ENCODE measurements around the gene SLC35E4.
A peak's percentile ranks its signal among the peaks of the same experiment; 100 is the strongest.
"Not testable (repeated sequence)": the region's sequence is repeated elsewhere in the genome, so short reads cannot be mapped to it uniquely, and the experiment has no call there.

The SLC35E4 gene

GRCh38 chr22:30635273-30636225 is at the start of gene SLC35E4:
Gene SLC35E4, plus strand, starts transcription at chr22:30635781. Its CDS starts 670 bp downstream, at chr22:30636451.
- peak; percentile 93 to 98 for DNase-seq (ENCODE audit: low read depth in 1 of 2, low spot score in 1 of 2)

- DNase-seq (ENCODE audit: low read depth in 1 of 2, low spot score in 1 of 2): no peak
These were observed 49.2 kb upstream of the SLC35E4 start for GRCh38 chr22:30586414-30586813.

DNA sequence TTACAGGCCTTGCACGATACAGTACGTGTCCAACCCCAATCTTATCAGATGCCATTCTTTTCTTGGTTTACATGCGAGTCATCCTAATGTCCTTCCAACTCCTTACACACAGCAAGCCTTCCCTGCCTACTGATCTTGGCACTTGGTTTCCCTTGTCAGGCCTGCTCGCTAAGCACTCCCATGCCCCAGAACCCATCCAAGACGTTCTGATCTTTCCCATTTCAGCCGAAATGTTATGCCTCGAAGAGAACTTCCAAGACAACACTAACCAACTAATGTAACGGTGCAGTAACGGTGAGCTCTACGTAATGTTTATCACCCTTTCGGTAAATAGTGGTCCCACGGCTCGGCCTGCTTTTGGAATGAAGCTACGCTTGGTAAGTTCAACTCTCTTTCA is 44.4 kb upstream of the SLC35E4 start:
- no peak for DNase-seq (ENCODE audit: low read depth in 1 of 2, low spot score in 1 of 2)

DNA sequence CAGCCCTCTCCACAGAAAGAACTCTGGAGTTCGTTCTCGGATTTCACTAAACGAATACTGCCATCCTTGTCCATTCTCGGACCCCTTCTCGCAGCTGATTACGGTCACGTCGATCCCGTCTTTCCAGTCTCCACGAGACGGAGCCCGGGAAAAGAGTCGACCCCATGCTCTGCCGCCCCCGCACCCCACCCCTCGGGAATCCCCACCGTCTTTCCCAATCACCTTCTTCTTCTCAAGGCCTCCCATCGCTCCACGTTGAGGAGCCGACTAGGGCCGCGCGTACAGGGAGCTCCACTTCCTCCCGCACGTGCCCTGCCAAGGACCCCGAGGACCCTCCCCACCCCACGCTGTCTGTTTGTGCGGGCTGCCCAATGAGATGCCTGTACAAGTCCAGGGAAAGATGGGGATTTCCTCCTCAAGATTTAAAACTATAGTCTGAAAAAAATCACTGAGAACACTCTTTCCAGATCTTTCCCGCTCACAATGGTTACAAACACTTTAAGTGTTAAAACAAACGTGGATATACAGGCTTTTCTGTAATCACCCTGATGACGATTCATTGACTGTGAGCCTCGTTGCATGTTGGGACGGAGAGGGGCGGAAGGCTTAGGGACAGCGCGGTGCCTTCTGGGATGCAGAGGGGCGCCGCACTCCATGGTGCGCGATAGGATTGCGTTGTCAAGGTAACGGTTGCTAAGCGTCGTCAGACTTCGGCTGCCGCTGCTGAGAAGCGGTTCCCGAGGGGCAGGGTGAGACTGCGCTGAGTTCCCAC is 43.8 kb upstream of the SLC35E4 start, which contains the start of gene PES1:
Gene PES1 (minus strand): TSS at position 323 of the 772 bp plus-strand sequence. CDS start 77 bp downstream, at position 246.
- DNase-seq (ENCODE audit: low read depth in 1 of 2, low spot score in 1 of 2): peak; percentile 85 to 88

GRCh38 chr22:30592360-30592713 is 43.2 kb upstream of the SLC35E4 start:
- not testable (repeated sequence) for DNase-seq (ENCODE audit: low read depth in 1 of 2, low spot score in 1 of 2)

- DNase-seq (ENCODE audit: low read depth in 1 of 2, low spot score in 1 of 2): no peak
These were observed 39.4 kb upstream of the SLC35E4 start for GRCh38 chr22:30596199-30596598.

GRCh38 chr22:30596886-30597285 is 38.7 kb upstream of the SLC35E4 start:
- DNase-seq (ENCODE audit: low read depth in 1 of 2, low spot score in 1 of 2): no peak

- DNase-seq (ENCODE audit: low read depth in 1 of 2, low spot score in 1 of 2): no peak
These were observed 36.6 kb upstream of the SLC35E4 start for GRCh38 chr22:30598986-30599385.

- DNase-seq (ENCODE audit: low read depth in 1 of 2, low spot score in 1 of 2): no peak
These were observed 34.7 kb upstream of the SLC35E4 start for GRCh38 chr22:30600921-30601320.

DNA sequence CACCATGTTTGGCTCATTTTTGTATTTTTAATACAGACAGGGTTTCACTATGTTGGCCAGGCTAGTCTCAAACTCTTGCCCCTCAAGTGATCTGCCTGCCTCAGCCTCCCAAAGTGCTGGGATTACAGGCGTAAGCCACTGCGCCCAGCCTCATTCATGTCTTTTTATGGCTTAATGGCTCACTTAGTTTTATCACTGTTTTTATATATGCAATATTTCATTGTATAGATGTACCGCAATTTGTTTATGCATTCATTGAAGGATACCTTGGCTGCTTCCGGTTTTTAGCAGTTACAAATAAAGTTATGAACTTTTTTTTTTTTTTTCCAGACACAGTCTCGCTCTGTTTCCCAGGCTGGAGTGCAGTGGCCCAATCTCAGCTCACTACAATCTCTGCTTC is 34.1 kb upstream of the SLC35E4 start:
- no peak for DNase-seq (ENCODE audit: low read depth in 1 of 2, low spot score in 1 of 2)

DNA sequence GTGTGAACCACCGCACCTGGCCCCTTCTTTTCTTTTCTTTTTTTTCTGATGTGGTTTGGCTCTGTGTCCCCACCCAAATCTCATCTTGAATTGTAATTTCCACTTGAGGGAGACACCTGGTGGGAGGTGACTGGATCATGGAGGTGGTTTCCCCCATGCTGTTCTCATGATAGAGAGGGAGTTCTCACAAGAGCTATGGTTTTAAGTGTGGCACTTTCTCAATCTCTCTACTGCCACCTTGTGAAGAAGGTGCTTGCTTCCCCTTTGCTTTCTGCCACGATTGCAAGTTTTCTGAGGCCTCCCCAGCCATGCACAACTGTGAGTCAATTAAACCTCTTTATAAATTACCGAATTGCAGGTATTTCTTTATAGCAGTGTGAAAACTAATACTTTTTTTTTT is 33.5 kb upstream of the SLC35E4 start:
- DNase-seq (ENCODE audit: low read depth in 1 of 2, low spot score in 1 of 2): no peak

DNA sequence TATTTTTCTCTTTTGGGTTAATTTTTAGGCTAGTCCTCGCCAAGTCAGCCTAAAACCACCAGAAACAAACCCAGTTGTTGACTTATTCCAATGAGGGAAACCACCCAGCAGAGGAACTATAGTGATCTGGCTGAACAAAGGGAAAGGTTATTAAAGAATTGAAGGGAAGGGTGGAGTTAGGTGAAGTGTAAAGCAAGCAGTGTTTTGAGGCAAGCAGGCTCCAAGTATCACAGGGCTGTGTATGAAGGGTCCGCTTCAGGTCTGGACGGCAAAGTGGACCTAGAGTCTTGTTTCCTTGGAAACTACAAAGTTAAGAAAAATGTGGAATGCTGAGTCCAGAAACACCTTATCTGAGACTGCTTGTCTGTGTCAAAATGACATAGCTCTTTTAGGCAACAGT is 31.8 kb upstream of the SLC35E4 start:
- DNase-seq (ENCODE audit: low read depth in 1 of 2, low spot score in 1 of 2): no peak

GRCh38 chr22:30604723-30605122 is 30.9 kb upstream of the SLC35E4 start:
- DNase-seq (ENCODE audit: low read depth in 1 of 2, low spot score in 1 of 2): no peak

GRCh38 chr22:30605449-30606110 is 30.0 kb upstream of the SLC35E4 start:
- DNase-seq (ENCODE audit: low read depth in 1 of 2, low spot score in 1 of 2): peak in 1 of 2 donors; percentile 20

DNA sequence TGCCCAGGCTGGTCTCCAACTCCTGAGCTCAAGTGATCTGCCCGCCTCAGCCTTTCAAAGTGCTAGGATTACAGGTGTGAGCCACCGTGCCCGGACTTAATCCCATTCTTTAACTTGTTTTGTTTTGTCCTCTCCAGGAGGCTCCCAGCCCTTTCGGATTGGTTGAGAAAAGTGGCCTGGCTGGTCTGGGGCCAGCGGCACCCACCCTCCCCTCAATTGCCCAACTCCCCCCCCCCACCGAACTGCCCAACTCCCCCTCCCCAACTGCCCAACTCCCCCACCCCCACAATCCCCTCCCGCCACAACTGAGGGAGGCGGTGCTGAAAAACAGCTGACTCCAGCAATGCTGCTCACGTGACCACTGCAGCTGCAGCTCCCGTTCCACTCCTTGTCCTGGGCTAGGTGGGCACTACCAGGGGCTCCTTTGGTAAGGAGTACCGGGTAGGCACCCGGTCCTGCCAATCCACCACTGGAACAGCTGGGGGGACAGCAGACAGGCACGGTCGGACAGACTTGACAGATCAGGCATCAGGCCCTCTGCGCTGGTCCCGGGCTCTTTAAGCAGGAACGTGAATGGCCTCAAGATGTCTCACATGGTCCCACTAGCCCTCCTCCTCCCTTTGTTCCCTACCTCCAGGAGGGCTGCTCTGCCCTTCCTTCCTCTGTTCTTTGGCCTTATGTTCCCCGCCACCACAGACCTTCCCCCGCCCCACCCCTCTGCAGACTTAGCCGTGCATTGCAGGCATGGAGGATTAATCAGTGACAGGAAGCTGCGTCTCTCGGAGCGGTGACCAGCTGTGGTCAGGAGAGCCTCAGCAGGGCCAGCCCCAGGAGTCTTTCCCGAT is 28.9 kb upstream of the SLC35E4 start, which contains the start of gene TCN2:
Gene TCN2 (plus strand): TSS at position 720 of the 845 bp plus-strand sequence. CDS start 158 bp downstream, outside the sequence.
- no peak for DNase-seq (ENCODE audit: low read depth in 1 of 2, low spot score in 1 of 2)

- no peak for DNase-seq (ENCODE audit: low read depth in 1 of 2, low spot score in 1 of 2)
These were observed 28.2 kb upstream of the SLC35E4 start for GRCh38 chr22:30607300-30607930.

DNA sequence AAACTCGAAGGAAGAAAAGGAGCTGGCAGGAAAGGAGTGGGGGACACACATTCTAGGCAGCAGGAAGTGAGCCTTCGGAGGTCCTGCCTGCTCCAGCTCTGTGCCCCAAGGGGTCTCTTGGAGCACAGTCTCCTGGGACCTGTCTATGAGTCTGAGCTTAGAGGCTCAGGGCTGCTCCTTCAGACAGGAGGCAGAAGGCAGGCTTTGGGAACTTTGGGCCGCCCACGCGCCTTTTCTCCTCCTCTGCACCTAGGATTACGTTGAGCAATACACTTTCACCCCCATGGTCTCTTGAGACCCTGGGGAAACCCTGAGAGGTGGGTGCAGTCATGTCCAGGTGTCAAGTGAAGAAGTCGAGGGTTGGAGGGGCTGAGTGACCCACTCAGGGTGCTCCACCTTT is 27.6 kb upstream of the SLC35E4 start:
- no peak for DNase-seq (ENCODE audit: low read depth in 1 of 2, low spot score in 1 of 2)

DNA sequence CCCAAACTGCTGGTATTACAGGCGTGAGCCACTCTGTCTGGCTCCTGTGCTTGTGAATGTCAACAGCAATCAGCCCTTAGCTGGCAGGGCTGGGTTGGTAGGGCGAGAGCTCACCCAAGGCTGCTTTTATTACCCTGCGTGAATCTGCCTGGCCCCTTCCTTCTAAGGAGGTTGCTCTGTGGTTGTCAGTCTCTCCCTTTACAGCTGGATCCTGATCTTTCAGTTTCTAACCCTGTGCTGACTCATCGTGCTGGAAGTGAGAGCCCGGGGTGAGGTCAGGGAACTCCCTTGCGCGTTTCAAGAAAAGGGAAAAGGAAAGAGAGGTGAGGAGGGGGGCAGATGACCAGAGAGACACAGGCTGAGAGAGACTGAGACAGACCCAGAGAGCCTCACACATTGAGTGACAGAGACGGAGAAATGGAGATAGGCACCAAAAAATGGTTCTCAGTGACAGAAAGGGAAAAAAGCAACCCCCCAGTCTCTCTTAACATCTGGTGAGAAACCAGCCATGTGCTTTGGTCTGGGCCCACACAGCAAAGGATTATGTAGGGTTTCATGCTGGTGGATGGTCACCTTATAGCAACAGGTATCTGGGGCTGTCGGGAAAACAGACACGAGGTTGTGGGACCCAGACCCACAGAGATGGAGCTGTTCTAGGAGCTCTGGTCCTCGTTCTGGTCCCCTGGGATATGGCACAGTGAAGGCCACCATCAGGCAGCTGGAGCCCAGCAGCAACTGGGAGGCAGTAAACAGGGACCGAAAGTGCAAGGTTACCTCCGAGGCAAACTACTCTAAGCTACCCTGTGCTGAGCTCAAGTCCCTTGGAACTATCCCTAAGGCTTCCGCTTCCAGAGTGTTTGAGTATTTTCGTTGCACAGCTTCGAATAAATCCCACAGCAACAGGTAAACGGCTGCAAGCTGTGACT is 26.1 kb upstream of the SLC35E4 start:
- DNase-seq (ENCODE audit: low read depth in 1 of 2, low spot score in 1 of 2): no peak

- no peak for DNase-seq (ENCODE audit: low read depth in 1 of 2, low spot score in 1 of 2)
These were observed 25.3 kb upstream of the SLC35E4 start for GRCh38 chr22:30610299-30610698.
